Activated gamma-delta T cell treated with Interleukin-2 at 50 U/mL for 16 hours (primary cell): ENCODE data around the gene IL1B.

Source experiments
- DNase-seq: peaks from one replicate; pipeline ENCODE4 v3.0.0-alpha.2; 2020

The IL1B gene

DNA sequence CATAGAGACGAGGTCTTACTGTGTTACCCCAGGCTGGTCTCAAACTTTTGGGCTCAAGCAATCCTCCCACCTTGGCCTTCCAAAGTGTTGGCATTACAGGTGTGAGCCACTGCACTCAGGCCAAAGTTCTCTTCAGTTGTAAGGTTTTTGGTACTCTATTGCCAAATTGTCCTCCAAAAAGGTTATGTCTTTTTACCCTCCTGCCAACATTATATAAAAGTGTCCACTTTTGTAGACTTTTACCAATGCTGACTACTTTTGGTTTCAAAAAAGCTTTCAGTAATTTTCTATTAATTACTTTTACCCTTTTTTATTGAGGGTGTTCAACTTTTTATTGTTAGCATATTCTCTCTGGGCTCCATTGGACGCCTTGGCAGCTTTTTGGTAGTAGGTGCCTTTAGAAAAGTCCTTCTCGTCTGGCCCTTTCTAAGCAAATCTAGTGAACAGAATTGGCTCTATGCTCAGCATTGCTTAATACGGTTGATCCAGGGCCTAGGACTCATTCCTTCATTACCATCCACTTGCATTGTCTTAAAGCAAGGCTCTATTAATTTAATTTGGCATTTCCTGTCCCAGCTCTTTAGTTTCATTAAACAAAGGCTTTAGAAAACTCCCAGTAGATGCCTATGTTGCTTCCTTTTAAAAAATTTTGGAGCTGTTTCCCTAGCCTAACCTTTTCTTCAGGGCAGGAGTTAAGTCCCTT is 35.5 kb downstream of the IL1B start:
- DNase-seq: no peak

GRCh38 chr2:112798979-112799975 is 37.3 kb downstream of the IL1B start:
- DNase-seq: no peak

DNA sequence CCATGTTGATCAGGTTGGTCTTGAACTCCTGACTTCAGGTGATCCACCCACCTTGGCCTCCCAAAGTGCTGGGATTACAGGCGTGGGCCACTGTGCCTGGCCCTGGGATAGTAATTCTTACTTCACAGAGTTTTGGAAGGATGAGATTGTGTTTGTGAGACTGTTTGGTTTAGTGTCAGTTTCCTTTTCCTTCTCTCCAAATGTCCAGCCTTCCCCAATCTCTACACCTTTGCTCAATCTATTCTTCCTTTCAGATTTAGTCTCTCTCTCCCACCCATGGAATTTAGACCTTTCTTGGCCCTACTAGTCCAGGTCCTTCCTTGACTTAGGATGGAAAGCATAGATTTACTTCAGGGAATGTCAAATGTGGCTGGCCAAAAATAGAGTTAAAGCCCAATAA is 40.1 kb downstream of the IL1B start:
- no peak for DNase-seq

- DNase-seq: no peak
Observed at GRCh38 chr2:112795774-112796173, 40.8 kb downstream of the IL1B start.

- DNase-seq: no peak
Observed at GRCh38 chr2:112794841-112795240, 41.7 kb downstream of the IL1B start.

GRCh38 chr2:112794131-112794733 is 42.3 kb downstream of the IL1B start:
- DNase-seq: no peak

- DNase-seq: no peak
Observed at GRCh38 chr2:112793449-112793978, 43.1 kb downstream of the IL1B start.

- no peak for DNase-seq
Observed at GRCh38 chr2:112792419-112792818, 44.2 kb downstream of the IL1B start.

DNA sequence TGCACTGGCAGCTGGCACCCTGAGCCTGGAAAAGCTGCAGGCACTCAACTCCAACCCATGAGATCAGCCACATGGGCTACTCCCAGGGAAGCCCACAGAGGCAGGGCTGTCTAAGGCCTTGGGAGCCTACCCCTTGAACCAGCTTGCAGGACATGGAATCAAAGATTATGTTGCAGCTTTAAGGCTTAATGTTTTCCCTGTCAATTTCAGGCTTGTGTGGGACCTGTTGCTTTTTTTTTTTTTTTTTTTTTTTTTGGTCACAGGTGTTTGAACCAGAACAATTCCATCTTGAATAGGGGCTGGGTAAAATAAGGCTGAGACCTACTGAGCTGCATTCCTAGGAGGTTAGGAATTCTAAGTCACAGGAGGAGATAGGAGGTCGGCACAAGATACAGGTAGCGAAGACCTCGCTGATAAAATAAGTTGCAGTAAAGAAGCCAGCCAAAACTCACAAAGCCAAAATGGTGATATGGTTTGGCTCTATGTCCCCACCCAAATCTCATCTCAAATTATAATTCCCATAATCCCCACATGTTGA is 44.8 kb downstream of the IL1B start:
- DNase-seq: no peak

GRCh38 chr2:112791019-112791418 is 45.6 kb downstream of the IL1B start:
- DNase-seq: no peak

DNA sequence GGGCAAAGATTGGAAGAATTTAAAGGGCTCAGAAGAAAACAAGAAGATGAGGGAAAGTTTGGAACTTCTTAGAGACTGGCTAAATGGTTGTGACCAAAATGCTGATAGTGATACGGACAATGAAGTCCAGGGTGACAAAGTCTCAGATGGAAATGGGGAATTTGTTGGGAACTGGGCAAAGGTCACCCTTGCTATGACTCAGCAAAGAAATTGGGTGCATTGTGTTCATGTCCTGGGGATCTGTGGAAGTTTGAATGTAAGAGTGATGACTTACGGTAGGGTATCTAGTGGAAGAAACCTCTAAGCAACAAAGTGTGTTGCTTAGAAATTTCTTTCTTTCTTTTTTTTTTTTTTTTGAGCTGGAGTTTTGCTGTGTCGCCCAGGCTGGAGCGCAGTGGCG is 46.3 kb downstream of the IL1B start:
- no peak for DNase-seq

DNA sequence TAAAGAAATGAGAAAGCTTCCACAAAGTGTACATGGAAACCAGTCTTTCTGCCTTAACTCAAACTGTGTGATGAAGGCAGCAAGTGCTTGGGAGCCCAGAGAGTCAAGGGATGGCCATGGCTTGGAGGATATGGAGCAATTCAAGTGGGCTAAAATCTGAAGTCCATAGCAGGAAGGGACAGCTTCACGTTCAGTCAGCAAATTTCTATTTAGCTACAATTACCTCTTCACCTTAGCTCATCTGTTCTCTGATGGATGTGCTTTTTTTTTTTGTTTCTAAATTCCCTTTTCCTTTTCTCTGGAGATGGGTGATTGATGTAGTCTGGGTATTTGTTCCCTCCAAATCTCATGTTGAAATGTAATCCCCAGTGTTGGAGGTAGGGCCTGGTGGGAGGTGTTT is 47.4 kb downstream of the IL1B start:
- no peak for DNase-seq

DNA sequence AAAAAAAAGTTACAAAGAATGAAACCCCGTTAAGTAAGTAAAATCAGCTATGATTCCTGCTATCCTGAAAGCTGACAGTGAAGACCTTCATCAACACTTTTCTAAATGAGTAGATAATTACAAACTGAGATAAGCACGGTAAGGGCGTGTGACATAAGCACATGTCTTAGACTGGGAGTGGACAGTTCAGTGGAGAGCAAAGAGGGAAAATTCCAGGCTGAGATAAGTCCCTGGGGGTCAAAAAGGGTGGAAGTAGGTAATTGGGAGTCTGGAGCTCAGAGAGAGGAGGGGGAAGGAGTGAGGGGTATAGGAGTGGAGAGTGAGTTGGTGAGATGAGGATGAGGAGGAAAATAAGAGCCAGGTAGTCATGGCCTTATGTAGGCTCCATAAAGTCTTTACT is 47.9 kb downstream of the IL1B start:
- DNase-seq: no peak

- DNase-seq: no peak
Observed at GRCh38 chr2:112787729-112788393, 48.7 kb downstream of the IL1B start.

GRCh38 chr2:112787294-112787693 is 49.3 kb downstream of the IL1B start:
- no peak for DNase-seq

DNA sequence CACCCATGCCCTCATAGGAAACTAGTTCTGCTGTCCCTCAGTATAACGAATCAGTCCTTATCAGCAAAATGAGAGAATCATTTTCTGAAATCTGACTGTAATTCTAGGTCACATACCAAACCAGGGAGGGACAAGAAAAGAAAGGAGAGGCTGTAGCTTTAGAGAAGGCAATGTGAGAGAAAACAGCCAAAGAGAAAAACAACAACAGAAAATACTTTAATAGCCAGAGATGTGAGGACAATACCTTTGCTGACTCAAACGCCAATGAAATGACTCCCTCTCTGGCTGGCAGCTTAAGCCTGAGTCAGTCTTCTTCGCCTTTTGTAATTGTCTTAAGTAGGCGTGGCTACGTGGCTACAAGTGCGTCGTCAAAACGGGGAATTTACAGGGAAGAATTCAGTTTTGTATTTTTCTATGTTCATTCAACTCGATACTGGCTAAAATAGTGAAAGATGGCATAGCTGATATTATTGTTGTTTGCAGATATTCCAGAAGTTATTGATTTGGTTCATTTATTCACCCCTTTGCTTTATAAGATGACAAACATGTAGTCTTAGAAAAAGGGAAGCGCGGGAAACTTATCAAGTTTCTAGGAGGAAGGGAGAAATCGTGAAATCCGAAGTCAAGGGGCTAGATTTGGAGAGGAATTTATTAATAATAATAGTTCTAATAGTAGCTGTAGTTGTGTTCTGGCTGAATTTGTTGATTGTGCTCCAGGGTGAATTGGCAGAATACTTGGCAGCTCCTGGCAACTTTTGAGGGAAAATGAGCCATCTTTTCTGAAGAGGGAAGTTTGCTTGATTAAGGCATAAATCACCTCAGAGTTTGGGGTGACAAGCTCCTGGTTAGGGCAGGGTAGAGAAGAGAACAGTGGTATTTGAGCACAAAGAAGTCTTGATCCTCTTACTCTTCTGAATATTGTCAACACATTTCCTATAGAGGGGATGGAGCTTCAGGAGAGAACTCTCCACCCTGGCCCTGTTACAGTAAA is 52.1 kb downstream of the IL1B start, which contains the start of gene IL1A:
Gene IL1A, minus strand, starts transcription at position 295 of the 991 bp plus-strand sequence. CDS start 723 bp downstream, outside the sequence.
- DNase-seq: no peak

- no peak for DNase-seq
Observed at GRCh38 chr2:112783187-112783714, 53.3 kb downstream of the IL1B start.

- DNase-seq: no peak
Observed at GRCh38 chr2:112782234-112782799, 54.3 kb downstream of the IL1B start.
